HG03139 (cell line): ENCODE measurements around the gene SLC6A12.
"Not testable (repeated sequence)": the region's sequence is repeated elsewhere in the genome, so short reads cannot be mapped to it uniquely, and the experiment has no call there.

Experiments used
- ATAC-seq: cut with Tn5 transposase; IDR thresholded peaks from one replicate; pipeline ENCODE4 v1.9.1; 2021; ENCODE audit not compliant: unreplicated experiment

Gene SLC6A12

GRCh38 chr12:235967-236366 is 22.0 kb upstream of the SLC6A12 start:
- ATAC-seq: not testable (repeated sequence)

- no peak for ATAC-seq
Observed at GRCh38 chr12:234891-235415, 21.0 kb upstream of the SLC6A12 start.

GRCh38 chr12:234019-234418 is 20.1 kb upstream of the SLC6A12 start:
- no peak for ATAC-seq

- no peak for ATAC-seq
Observed at GRCh38 chr12:233615-233968, 19.6 kb upstream of the SLC6A12 start.

- no peak for ATAC-seq
Observed at GRCh38 chr12:232731-233614, 19.0 kb upstream of the SLC6A12 start.

- ATAC-seq: no peak
Observed at GRCh38 chr12:230925-231671, 17.1 kb upstream of the SLC6A12 start.

GRCh38 chr12:229441-230191 is 15.7 kb upstream of the SLC6A12 start:
- ATAC-seq: no peak

- ATAC-seq: no peak
Observed at GRCh38 chr12:228846-229200, 14.9 kb upstream of the SLC6A12 start.

- ATAC-seq: no peak
Observed at GRCh38 chr12:227923-228845, 14.2 kb upstream of the SLC6A12 start.

- no peak for ATAC-seq
Observed at GRCh38 chr12:227286-227915, 13.4 kb upstream of the SLC6A12 start.

- no peak for ATAC-seq
Observed at GRCh38 chr12:226401-226800, 12.4 kb upstream of the SLC6A12 start.

GRCh38 chr12:225012-225411 is 11.1 kb upstream of the SLC6A12 start:
- ATAC-seq: no peak

GRCh38 chr12:224330-224729 is 10.4 kb upstream of the SLC6A12 start:
- no peak for ATAC-seq

- ATAC-seq: no peak
Observed at GRCh38 chr12:223841-224240, 9.9 kb upstream of the SLC6A12 start.

GRCh38 chr12:221736-222135 is 7.8 kb upstream of the SLC6A12 start:
- no peak for ATAC-seq

GRCh38 chr12:220946-221550 is 7.1 kb upstream of the SLC6A12 start:
- ATAC-seq: no peak

- no peak for ATAC-seq
Observed at GRCh38 chr12:220491-220890, 6.5 kb upstream of the SLC6A12 start.

GRCh38 chr12:219891-220352 is 6.0 kb upstream of the SLC6A12 start:
- ATAC-seq: no peak
